C4-2B (cell line): ENCODE measurements around the gene TOLLIP.

Experiments
- H3K27ac ChIP-seq: fragments of 450-650 bp; 2 replicates; pipeline ENCODE4 v1.5.1; 2017
- CTCF ChIP-seq: fragments of 450-650 bp; conservative IDR thresholded peaks from 2 replicates; pipeline ENCODE4 v1.5.1; 2017; ENCODE audit warnings: mild to moderate bottlenecking
- ZFX ChIP-seq: fragments of 450-650 bp; IDR thresholded peaks from 2 replicates; pipeline ENCODE4 v1.6.1; 2017

Gene TOLLIP

GRCh38 chr11:1297576-1298473 is 11.6 kb downstream of the TOLLIP start:
- no peak overlapping the region for H3K27ac ChIP-seq
- TF ChIP-seq CTCF (no peak), ZFX (no peak)

- TF ChIP-seq CTCF (no peak), ZFX (no peak)
- H3K27ac ChIP-seq, result no peak overlapping the region
Measured at GRCh38 chr11:1297011-1297575, 12.3 kb downstream of the TOLLIP start.

GRCh38 chr11:1296287-1296686 is 13.1 kb downstream of the TOLLIP start:
- TF ChIP-seq CTCF, result no peak
- TF ChIP-seq ZFX, result no peak

GRCh38 chr11:1295591-1295990 is 13.8 kb downstream of the TOLLIP start:
- TF ChIP-seq ZFX, result no peak
- TF ChIP-seq CTCF, result no peak
- H3K27ac ChIP-seq, result no peak overlapping the region

More at GRCh38 chr11:1296287-1296686, 13.1 kb downstream of the TOLLIP start:
- no peak overlapping the region for H3K27ac ChIP-seq

GRCh38 chr11:1295086-1295485 is 14.3 kb downstream of the TOLLIP start:
- no peak overlapping the region for H3K27ac ChIP-seq
- TF ChIP-seq ZFX, result no peak
- no peak for TF ChIP-seq CTCF

GRCh38 chr11:1293619-1294015 is 15.8 kb downstream of the TOLLIP start:
- no peak overlapping the region for H3K27ac ChIP-seq
- TF ChIP-seq CTCF (no peak; the same call in 1 of the 2 replicates), ZFX (no peak)
